ENCODE data around the gene CNOT1.

- TF ChIP-seq CTCF (conservative IDR thresholded peaks at IDR 0.05 in 1 of 2, IDR thresholded peaks at IDR 0.05 in 1 of 2; ENCODE audit: extremely low read depth in 1 of 2, insufficient read depth in 1 of 2, low read depth in 1 of 2, low read length in 2 of 2): no peak
- no peak for TF ChIP-seq EZH2 (IDR thresholded peaks at IDR 0.05; ENCODE audit: borderline replicate concordance, low read length)
Observed at GRCh38 chr16:58498341-58499091, 131.1 kb downstream of the CNOT1 start.
